Measurements from ENCODE around the gene APOC4.

DNA sequence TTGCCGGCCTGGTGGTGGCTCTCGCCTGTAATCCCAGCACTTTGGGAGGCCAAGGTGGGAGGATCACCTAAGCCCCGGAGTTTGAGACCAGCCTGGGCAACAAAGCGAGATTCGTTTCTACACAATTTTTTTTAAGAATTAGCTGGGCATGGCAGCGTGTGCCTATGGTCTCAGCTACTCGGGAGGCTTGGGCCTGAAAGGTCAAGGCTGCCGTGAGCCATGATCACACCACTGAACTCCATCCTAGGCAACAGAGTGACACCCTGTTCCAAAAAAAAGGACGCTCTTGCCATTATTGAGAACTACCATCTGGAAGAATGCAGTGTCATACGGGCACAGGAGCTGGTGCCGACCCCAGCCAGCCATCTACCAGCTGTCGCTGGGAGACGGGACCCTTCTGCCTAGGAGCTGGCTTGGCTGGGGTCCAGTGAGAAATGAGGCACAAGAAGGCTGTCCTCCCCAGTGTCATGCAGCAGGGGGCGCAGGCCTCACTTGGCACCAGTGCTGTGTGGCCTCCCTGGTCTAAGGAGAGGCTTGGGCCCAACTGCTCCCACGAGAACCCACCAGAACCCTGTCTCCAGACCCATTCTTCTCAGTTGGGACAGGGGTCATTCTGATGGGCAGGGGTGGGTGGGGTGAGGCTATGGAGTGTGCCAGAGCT is 47.0 kb downstream of the APOC4 start:
- no peak for TF ChIP-seq POLR2A (IDR thresholded peaks at IDR 0.05)
- TF ChIP-seq, protein P1, sequence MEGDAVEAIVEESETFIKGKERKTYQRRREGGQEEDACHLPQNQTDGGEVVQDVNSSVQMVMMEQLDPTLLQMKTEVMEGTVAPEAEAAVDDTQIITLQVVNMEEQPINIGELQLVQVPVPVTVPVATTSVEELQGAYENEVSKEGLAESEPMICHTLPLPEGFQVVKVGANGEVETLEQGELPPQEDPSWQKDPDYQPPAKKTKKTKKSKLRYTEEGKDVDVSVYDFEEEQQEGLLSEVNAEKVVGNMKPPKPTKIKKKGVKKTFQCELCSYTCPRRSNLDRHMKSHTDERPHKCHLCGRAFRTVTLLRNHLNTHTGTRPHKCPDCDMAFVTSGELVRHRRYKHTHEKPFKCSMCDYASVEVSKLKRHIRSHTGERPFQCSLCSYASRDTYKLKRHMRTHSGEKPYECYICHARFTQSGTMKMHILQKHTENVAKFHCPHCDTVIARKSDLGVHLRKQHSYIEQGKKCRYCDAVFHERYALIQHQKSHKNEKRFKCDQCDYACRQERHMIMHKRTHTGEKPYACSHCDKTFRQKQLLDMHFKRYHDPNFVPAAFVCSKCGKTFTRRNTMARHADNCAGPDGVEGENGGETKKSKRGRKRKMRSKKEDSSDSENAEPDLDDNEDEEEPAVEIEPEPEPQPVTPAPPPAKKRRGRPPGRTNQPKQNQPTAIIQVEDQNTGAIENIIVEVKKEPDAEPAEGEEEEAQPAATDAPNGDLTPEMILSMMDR (IDR thresholded peaks at IDR 0.05): peak; percentile 31 to 53 (median 38)
